OCI-LY7 (cell line): ENCODE results near the gene GYS1.

Experiments used
- EZH2phosphoT487 ChIP-seq: fragments of 200-600 bp; sonication (generic); IDR thresholded peaks from 2 replicates; pipeline ENCODE4 v1.6.1; 2018; ENCODE audit warnings: low read depth, borderline replicate concordance, mild to moderate bottlenecking, mixed run types, antibody characterized with exemption, low read length, moderate library complexity, mixed read lengths
- TF ChIP-seq, protein P1 (sequence below): fragments of 200-600 bp; sonication (generic); conservative IDR thresholded peaks from 2 replicates; pipeline ENCODE4 v1.5.1; 2014; ENCODE audit warnings: mild to moderate bottlenecking, antibody characterized with exemption, low read length, moderate library complexity, mixed read lengths

DNA sequence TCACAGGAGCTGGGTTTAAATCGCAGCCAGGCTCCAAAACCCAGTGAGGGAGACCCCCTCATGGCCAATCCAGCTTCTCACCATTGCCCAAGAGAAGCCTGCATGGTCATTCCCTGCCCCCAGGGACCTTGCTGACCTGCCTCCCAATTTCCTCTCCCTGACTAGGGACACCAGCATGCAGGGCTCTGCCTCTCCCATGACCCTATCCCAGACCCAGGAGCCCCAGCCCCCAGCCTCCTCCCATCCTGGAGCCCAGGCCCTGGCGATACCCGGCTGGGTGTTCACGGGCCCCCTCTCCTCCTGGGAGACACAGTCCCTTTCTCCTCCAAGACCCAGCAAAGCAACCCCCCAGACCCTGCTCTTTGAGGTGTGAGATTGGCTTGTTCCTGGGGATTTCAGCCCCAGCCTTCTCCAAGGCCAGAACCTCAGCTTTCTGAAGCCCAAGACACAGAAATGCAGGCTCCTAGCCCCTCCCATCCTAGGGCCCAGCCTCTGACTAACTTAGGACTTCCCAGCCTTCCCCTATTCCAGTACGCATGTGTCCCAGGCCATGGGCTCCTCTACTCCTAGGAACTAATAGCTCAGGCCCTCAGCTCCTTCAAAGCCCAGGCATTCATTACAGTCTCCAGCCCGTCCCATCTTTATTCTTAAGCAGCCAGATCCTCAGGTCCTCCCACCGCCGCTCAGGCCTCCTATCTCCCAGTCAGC lies 1.1 kb downstream of the GYS1 start:
- TF ChIP-seq, protein P1, sequence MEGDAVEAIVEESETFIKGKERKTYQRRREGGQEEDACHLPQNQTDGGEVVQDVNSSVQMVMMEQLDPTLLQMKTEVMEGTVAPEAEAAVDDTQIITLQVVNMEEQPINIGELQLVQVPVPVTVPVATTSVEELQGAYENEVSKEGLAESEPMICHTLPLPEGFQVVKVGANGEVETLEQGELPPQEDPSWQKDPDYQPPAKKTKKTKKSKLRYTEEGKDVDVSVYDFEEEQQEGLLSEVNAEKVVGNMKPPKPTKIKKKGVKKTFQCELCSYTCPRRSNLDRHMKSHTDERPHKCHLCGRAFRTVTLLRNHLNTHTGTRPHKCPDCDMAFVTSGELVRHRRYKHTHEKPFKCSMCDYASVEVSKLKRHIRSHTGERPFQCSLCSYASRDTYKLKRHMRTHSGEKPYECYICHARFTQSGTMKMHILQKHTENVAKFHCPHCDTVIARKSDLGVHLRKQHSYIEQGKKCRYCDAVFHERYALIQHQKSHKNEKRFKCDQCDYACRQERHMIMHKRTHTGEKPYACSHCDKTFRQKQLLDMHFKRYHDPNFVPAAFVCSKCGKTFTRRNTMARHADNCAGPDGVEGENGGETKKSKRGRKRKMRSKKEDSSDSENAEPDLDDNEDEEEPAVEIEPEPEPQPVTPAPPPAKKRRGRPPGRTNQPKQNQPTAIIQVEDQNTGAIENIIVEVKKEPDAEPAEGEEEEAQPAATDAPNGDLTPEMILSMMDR: no peak
- no peak for TF ChIP-seq EZH2phosphoT487
